ENCODE results near the gene LPP.

The LPP gene

DNA sequence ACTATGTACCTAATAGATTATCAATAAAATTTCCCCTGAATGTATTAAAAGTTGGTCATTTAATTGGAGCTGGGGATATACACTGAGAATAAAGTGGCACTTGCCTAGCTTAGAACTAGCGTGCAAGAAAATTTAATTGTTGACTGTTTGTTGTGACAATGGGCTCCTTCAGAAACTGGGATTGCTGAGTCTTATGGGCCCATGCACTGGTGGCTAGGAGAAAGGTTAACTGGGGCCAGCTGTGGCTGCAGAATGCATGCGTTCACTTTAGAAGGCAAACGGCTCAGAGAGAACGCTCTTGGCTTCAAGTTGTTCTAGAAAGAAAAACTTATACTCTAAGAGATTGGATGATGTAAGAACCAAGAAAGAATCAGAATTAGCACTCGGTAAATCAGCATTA, 18.7 kb upstream of the LPP start:
- DNase-seq: no peak

GRCh38 chr3:188137051-188137450, 16.9 kb upstream of the LPP start:
- no peak for DNase-seq

- no peak for DNase-seq
These were observed 14.5 kb upstream of the LPP start for GRCh38 chr3:188139466-188139865.

GRCh38 chr3:188146219-188146618, 7.7 kb upstream of the LPP start:
- DNase-seq: no peak

GRCh38 chr3:188147782-188148181, 6.2 kb upstream of the LPP start:
- DNase-seq: no peak

DNA sequence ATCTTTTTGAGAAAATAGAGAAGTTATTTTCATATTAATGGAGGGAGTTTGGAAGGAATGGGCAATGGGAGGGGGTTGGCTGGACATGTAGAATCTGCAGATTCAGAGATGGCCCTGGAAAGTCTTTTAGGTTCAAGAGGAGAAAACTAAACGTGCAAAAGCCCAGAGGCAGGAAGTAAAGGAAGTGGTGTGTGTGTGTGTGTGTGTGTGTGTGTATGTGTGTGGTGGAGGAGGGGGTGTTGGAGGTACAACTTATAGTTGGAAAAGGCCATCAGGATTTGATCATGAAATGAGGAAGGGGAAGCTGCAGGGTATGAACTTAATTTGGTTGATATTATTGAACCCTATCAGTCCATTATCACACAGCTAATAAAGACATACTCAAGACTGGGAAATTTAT, 5.6 kb upstream of the LPP start:
- no peak for DNase-seq

DNA sequence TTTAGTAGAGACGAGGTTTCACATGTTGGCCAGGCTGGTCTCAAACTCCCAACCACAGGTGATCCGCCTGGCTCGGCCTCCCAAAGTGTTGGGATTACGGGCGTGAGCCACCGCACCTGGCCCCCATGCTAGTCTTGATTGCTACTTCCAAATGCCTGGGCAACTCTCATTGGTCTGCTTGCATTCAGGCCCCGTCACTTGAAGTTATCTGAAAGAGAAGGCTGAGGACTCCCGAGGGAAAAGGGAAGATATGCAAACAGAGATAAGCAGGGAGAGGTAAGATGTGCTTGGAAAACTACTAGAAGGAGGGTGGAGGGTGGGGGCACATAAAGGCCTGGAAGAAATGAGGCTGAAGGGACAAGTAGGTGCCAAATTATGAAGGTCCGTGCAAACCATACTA, 4.4 kb upstream of the LPP start:
- DNase-seq: no peak

- DNase-seq: no peak
These were observed 3.0 kb upstream of the LPP start for GRCh38 chr3:188150982-188151381.

- no peak for DNase-seq
These were observed 2.5 kb upstream of the LPP start for GRCh38 chr3:188151438-188151837.

- no peak for DNase-seq
These were observed 1.1 kb upstream of the LPP start for GRCh38 chr3:188152660-188153436.

DNA sequence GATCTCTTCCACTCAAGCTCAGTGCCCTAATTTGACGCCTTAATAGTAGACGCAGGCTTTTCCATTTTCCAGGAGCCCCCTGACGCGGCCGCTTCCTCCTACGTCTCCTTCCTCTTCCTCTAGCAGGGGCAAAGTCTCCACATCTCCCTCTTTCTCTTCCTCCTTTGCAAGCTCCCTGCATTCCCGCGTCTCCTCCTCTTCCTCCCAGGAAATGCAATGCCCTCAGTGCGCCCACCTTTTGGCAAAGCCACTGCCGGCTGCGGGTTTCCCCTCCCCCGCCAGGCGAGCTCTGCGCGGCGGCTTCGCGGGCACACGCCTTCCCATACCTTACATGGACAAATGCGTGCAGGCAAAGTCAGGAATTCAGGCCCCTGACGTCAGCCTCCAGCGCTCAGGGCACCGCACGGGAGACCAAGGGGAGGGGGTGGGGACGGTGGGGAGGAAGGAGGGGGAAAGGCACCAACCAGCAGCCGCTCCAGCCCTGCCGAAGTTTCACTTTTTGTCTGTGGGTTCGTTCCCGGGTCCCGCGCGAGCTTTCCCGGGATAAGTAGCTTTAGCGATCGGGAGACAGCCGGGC, 432 bp upstream of the LPP start:
- no peak for DNase-seq

DNA sequence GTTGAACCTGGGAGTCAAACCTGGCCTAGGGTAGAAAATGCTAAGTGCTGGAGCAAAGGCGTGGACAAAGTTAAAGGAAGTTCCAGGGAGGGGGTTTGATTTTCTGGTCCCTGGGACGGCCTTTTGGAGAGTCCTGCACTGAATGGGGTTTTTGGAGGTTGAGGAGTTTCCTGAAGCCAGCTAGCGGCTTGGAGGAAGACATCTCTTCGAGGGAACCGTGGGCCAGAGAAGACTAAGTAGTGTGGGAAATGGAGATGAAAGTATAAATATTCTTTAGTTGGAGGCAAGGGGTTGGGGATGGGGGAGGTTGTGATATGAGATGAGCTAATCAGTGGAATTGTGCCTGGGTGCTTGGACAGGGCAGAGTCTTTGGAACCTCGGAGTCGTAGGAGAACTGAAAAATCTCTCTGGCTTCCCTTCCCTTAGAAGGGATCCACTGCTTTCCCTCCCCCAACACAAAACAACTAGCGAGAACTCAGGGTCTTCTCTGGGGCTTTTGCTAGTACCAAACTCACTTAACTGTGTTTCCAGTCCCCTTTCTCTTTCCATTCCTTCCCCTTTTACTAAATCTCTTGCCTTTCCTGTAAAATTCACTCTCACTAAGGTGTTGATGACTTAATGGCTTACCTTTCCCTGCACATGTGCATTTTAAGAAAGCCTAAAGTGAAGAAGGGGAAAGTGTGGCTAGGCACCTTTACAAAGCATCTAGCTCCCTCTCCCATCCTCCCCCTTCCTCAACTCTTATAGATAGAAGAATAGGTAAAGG, 1.0 kb downstream of the LPP start:
- DNase-seq: no peak

- no peak for DNase-seq
These were observed 2.1 kb downstream of the LPP start for GRCh38 chr3:188156056-188156455.

GRCh38 chr3:188157407-188157806, 3.5 kb downstream of the LPP start:
- DNase-seq: no peak

GRCh38 chr3:188157971-188158370, 4.0 kb downstream of the LPP start:
- DNase-seq: no peak

DNA sequence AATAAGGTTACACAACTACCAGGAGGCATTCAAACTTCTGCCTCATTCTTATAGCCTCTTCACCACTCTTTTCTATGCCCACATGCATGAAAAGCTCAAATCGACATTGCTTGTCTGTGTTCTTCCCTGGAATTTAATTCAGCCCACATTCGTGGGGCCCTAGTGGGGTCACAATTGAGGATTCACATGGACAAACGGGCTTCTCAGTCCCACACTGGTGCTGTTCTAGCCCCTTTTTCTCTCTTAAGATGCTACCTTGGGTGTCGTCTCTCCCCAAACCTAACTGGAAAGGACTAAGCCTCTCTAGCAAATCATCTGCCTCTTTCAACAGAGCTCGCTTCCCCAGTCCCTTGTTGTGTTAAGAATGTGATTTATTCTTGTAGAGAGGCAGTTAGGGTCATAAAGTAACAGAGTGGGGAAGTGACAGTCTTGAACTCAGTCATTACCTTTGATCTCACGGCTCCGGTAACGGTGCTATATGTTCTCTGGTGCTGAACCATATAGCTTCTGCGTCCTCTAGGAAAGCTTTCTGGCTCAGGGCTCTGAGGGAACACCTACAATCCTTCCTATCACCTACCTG, 4.9 kb downstream of the LPP start:
- DNase-seq: no peak

DNA sequence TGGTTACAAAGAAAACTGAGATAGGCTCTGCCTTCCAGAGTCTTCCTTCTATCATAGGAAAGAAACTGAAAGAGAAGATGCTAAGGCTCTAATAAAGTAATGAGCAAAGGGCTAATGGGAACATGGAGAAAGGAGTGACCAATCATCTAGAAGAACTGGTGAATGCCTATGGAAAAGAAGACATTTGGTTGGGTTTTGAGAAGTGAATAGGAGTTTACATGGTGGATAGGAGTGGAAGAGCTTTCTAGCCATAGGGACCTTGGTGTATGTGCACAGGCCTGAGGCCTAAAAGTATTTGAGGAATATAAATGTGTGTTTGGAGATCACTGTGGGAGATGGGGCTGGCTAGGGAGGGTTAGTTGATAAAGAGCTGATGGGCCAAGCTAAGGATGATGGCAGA, 6.8 kb downstream of the LPP start:
- DNase-seq: no peak

GRCh38 chr3:188164248-188164687, 10.3 kb downstream of the LPP start:
- DNase-seq: no peak

- DNase-seq: no peak
These were observed 11.6 kb downstream of the LPP start for GRCh38 chr3:188165596-188165995.

GRCh38 chr3:188166441-188166840, 12.5 kb downstream of the LPP start:
- no peak for DNase-seq

DNA sequence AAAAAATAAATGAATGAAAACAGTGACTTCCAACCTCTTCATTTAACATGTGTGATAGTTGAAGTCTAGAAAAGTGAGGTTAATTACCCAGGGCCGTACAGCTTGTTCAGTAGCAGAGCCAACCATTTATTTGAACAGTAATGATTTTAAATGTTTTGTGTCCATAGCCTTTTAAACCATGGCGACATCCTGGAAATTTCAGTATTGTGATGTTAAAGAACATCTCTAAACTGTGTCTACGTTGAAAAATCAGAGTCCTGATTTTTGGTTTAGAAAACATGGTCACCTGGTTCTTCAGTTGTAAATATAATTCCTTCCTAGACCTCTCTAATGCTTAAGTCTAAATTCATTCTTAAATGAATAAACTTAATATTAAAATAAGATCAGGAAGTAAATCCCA, 14.2 kb downstream of the LPP start:
- DNase-seq: no peak

GRCh38 chr3:188168648-188169047, 14.7 kb downstream of the LPP start:
- DNase-seq: no peak

- DNase-seq: no peak
These were observed 16.0 kb downstream of the LPP start for GRCh38 chr3:188169830-188170455.
